Measurements from ENCODE around the gene SLC25A34. TPM values are rescaled to one million over a fixed set of nuclear protein-coding genes. Genes with fewer than 3 reads are reported as not detected.

SLC25A34 gene
- total RNA-seq = 0.18 and 0.38 TPM in 2 replicates

DNA sequence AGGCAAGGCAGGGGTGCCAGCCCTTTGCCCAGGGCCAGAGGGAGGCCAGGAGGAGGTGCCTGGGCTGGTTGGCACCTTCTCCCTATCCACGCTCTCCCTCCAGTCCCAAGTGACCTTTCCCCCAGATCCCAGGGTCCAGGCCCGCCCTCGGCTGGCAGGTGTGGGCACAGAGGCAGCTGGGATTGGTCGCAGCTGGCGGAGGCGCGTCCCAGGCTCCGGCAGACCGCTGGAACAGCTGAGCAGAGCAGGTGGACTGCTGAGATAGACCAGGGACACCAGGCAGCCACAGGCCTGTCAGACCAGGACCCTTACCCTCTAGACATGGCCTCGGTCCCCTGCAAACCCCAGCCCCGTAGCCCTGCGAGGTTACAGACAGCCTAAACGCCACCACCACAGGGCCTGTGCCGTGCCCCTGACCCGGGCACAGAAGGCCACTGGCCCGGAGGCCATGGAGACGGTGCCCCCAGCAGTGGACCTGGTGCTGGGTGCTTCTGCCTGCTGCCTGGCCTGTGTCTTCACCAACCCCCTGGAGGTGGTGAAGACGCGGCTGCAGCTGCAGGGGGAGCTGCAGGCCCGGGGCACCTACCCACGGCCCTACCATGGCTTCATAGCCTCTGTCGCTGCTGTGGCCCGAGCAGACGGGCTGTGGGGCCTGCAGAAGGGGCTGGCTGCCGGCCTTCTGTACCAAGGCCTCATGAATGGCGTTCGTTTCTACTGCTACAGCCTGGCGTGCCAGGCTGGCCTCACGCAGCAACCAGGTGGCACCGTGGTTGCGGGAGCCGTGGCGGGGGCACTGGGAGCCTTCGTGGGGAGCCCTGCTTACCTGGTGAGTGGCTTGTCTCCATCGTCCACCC is at the start of gene SLC25A34:
Gene SLC25A34 (plus strand): TSS at position 221 of the 854 bp plus-strand sequence. CDS start 228 bp downstream, at position 449.

DNA sequence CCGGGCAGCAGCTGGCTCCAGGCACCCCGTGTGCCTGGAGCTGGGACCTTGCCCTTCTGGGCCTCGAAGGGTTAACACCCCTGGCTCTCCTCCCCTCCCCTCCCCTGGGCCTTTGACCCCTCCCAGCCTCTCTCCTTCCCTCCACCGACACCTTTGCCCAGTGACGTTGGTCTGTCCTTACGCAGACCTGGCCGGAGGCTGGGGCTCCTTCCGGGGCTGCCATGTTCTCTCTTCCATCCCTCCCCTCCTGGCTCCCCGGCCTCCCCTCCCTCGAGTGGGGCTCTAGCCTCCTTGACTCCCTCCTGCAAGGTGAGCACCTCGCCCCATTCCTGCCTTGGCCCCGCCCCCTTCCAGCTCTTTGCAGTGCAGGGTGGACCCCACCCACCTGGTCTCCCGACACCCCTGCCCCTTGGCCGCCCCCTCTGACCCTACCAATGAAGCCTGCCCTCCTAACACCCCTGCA is 6.3 kb downstream of the SLC25A34 start, which contains the start of gene TMEM82:
Gene TMEM82 (plus strand): TSS at position 161 of the 463 bp plus-strand sequence. CDS start 61 bp downstream, at position 222.

DNA sequence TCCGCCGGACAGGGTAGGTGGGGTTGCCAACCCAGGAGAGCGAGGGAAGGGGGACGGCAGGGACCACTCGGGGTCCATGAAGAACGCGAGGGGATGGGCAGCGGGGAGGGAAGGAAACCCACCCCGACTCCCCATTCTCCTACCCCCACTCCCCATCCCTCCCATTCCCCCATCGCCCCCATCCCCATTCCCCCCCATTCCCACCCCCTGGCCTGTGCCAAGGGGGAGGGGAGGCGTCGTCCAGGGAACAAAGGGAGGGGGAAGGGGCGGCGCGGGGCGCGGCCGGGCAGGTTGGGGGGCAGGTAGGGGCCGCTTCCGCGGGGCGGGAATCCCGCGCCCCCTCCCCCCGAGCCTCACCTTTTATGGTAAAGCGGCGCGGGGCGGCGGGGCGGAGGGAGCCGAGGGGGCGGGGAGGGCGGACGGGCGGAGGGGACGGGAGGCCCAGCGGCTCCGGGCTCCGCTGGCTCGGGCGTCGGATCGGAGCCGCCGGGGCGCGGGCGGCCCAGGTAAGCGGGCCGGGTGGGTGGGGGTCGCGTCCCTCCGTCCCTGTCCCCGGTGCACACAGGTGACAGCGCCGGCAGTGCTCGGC is 22.4 kb downstream of the SLC25A34 start, which contains the start of gene FBLIM1:
Gene FBLIM1 (plus strand): TSS at position 453 of the 589 bp plus-strand sequence. CDS start 6,189 bp downstream, outside the sequence.

Other genes with a start within 250 kb of the SLC25A34 start
- 4.0 and 4.4 TPM in 2 replicates for gene CASP9, start 212.0 kb upstream of the SLC25A34 start, total RNA-seq
- 13.2 and 15.6 TPM in 2 replicates for gene DNAJC16, start 209.4 kb upstream of the SLC25A34 start, total RNA-seq
- gene AGMAT, start 151.2 kb upstream of the SLC25A34 start, total RNA-seq = 0.27 and 0.38 TPM in 2 replicates
- 14.3 and 17.9 TPM in 2 replicates for gene DDI2, start 118.8 kb upstream of the SLC25A34 start, total RNA-seq
- gene PLEKHM2, start 51.9 kb upstream of the SLC25A34 start, total RNA-seq = 44.3 and 60.0 TPM in 2 replicates
- gene TMEM82, start 6.2 kb downstream of the SLC25A34 start, total RNA-seq = not detected in 2 replicates
- 230 and 319 TPM in 2 replicates for gene FBLIM1, start 22.5 kb downstream of the SLC25A34 start, total RNA-seq
- gene UQCRHL, start 71.4 kb downstream of the SLC25A34 start, total RNA-seq = 13.7 and 14.3 TPM in 2 replicates
- 16.4 and 27.1 TPM in 2 replicates for gene SPEN, start 111.4 kb downstream of the SLC25A34 start, total RNA-seq
- gene ZBTB17, start 239.8 kb downstream of the SLC25A34 start, total RNA-seq = 54.6 and 64.3 TPM in 2 replicates

Data from endothelial cell of coronary artery (primary cell).